Astrocyte (in vitro differentiated cells and primary cell): Measurements from ENCODE around the gene SERHL2. TPM values are rescaled to one million over a fixed set of nuclear protein-coding genes. Genes with fewer than 3 reads are reported as not detected.
"Not testable (repeated sequence)": the region's sequence is repeated elsewhere in the genome, so short reads cannot be mapped to it uniquely, and the experiment has no call there.

Experiments used
- DNase-seq: peaks from one replicate; pipeline ENCODE4 v3.0.0-alpha.2; 2010; ENCODE audit warnings: low read depth
- FAIRE-seq: peaks from 2 replicates; lab custom pipeline; 2011; peaks lifted over from hg19 to GRCh38; lab: Jason Lieb, UNC
- H2AFZ ChIP-seq: 2 replicates; pipeline ENCODE4 v1.6.0; 2012; ENCODE audit warnings: low read depth, low read length, inconsistent platforms
- H3K27ac ChIP-seq: 2 replicates; pipeline ENCODE4 v1.5.1; 2011; ENCODE audit warnings: low read depth, low read length, inconsistent platforms
- H3K27me3 ChIP-seq: 2 replicates; pipeline ENCODE4 v1.6.0; 2011; ENCODE audit warnings: low read length, inconsistent platforms; ENCODE audit not compliant: insufficient read depth
- H3K36me3 ChIP-seq: 2 replicates; pipeline ENCODE4 v1.5.1; 2011; ENCODE audit warnings: low read length, inconsistent platforms; ENCODE audit not compliant: insufficient read depth
- H3K4me1 ChIP-seq: 2 replicates; pipeline ENCODE4 v1.5.1; 2011; ENCODE audit warnings: low read length, inconsistent platforms; ENCODE audit not compliant: insufficient read depth
- H3K4me2 ChIP-seq: 2 replicates; pipeline ENCODE4 v1.6.0; 2012; ENCODE audit warnings: low read length, inconsistent platforms
- H3K4me3 ChIP-seq: 2 replicates; pipeline ENCODE4 v1.5.1; 2011; ENCODE audit warnings: low read depth, mild to moderate bottlenecking, low read length, inconsistent platforms; ENCODE audit not compliant: insufficient read depth
- H3K79me2 ChIP-seq: 2 replicates; pipeline ENCODE4 v1.6.0; 2012; ENCODE audit warnings: mild to moderate bottlenecking, low read length, inconsistent platforms; ENCODE audit not compliant: insufficient read depth
- H3K9ac ChIP-seq: 2 replicates; pipeline ENCODE4 v1.6.0; 2012; ENCODE audit warnings: mild to moderate bottlenecking, low read length, inconsistent platforms
- H3K9me3 ChIP-seq: 2 replicates; pipeline ENCODE4 v1.5.1; 2012; ENCODE audit warnings: low read depth, mild to moderate bottlenecking, low read length, inconsistent platforms; ENCODE audit not compliant: insufficient read depth
- H4K20me1 ChIP-seq: 2 replicates; pipeline ENCODE4 v1.6.0; 2012; ENCODE audit warnings: low read length, inconsistent platforms; ENCODE audit not compliant: insufficient read depth
- H3K27ac Mint-ChIP-seq: one replicate; pipeline ENCODE4 v1.8.0; 2021; ENCODE audit warnings: mild to moderate bottlenecking, mixed read lengths; ENCODE audit not compliant: unreplicated experiment
- H3K27me3 Mint-ChIP-seq: one replicate; pipeline ENCODE4 v1.8.0; 2021; ENCODE audit warnings: low read depth, mixed read lengths; ENCODE audit not compliant: unreplicated experiment
- H3K36me3 Mint-ChIP-seq: one replicate; pipeline ENCODE4 v1.8.0; 2021; ENCODE audit warnings: low read depth, mixed read lengths; ENCODE audit not compliant: unreplicated experiment
- H3K4me1 Mint-ChIP-seq: one replicate; pipeline ENCODE4 v1.8.0; 2021; ENCODE audit warnings: low read depth, mixed read lengths; ENCODE audit not compliant: unreplicated experiment
- H3K4me3 Mint-ChIP-seq: one replicate; pipeline ENCODE4 v1.8.0; 2021; ENCODE audit warnings: mild to moderate bottlenecking, moderate library complexity, mixed read lengths; ENCODE audit not compliant: unreplicated experiment
- H3K9me3 Mint-ChIP-seq: one replicate; pipeline ENCODE4 v1.8.0; 2021; ENCODE audit warnings: mild to moderate bottlenecking, mixed read lengths; ENCODE audit not compliant: unreplicated experiment
- CTCF ChIP-seq: IDR thresholded peaks from 2 replicates; pipeline ENCODE4 v1.5.1; 2011; ENCODE audit warnings: low read depth, mild to moderate bottlenecking, inconsistent platforms, low read length, moderate library complexity; ENCODE audit not compliant: insufficient read depth
- EZH2 ChIP-seq: IDR thresholded peaks from 2 replicates; pipeline ENCODE4 v1.6.1; 2012; ENCODE audit warnings: mild to moderate bottlenecking, low read length, inconsistent platforms; ENCODE audit not compliant: insufficient read depth
- total RNA-seq: library from RNA; stranded (reverse); gene quantifications from 2 replicates; pipeline ENCODE4 v1.2.1, GENCODE V29; 2021

Gene SERHL2
- total RNA-seq, 1 donor from 2014 or later, result 1.2 TPM

DNA sequence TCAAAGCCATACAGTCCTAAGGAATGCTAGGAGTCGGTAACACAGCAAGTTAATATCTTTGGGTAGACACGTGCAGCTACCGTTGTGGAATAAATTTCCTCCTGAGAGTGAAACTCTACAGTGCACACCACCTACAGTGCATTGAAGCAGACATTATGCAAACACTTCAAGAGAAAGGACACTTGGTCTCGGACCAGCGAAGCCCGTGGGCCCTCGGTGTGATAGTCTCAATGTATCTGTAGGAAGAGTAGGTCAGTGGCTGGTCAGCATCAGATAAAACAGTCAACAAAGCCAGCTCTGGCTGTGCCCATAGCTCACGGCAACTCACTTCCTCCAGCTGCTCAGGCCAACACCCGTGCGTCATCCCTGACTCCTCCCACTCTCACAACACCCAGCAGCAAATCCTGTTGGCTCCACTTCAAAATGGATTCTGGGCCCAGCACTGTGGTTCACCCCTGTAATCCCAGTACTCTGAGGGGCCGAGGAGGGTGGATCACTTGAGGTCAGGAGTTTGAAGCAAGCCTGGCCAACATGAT, 14.5 kb upstream of the SERHL2 start:
- not testable (repeated sequence) for H3K36me3 ChIP-seq, H3K9me3 Mint-ChIP-seq, H3K9me3 ChIP-seq, H3K4me2 ChIP-seq, H3K27ac ChIP-seq, H3K4me1 Mint-ChIP-seq, H3K36me3 Mint-ChIP-seq, H3K27me3 ChIP-seq, DNase-seq, H4K20me1 ChIP-seq, H3K4me3 ChIP-seq, H3K4me1 ChIP-seq, H3K4me3 Mint-ChIP-seq, H3K27me3 Mint-ChIP-seq, H2AFZ ChIP-seq, FAIRE-seq, H3K27ac Mint-ChIP-seq, H3K9ac ChIP-seq, H3K79me2 ChIP-seq

GRCh38 chr22:42544686-42545085, 9.1 kb upstream of the SERHL2 start:
- no peak overlapping the region for H3K4me3 ChIP-seq
- no peaks in the 10 kb centered on the region for H3K79me2 ChIP-seq
- TF ChIP-seq EZH2 (no peak), CTCF (no peak)
- H3K27me3 ChIP-seq, result peaks cover 7% of the 10 kb centered on the region
- Mint-ChIP-seq H3K4me1 (no peaks in the 10 kb centered on the region), H3K27ac (no peak overlapping the region), H3K27me3 (peaks cover 26% of the 10 kb centered on the region), H3K4me3 (no peak overlapping the region), H3K36me3 (peaks cover 2% of the 10 kb centered on the region), H3K9me3 (no peaks in the 10 kb centered on the region)
- no peak overlapping the region for H2AFZ ChIP-seq
- no peaks in the 10 kb centered on the region for H3K4me1 ChIP-seq
- H3K4me2 ChIP-seq, result no peak overlapping the region
- no peaks in the 10 kb centered on the region for H4K20me1 ChIP-seq
- no peak for DNase-seq
- H3K27ac ChIP-seq, result no peak overlapping the region
- H3K9ac ChIP-seq, result no peak overlapping the region
- no peaks in the 10 kb centered on the region for H3K36me3 ChIP-seq
- H3K9me3 ChIP-seq, result no peaks in the 10 kb centered on the region
- FAIRE-seq, result no peak

- Histone ChIP-seq H3K79me2 (no peaks in the 10 kb centered on the region), H3K27me3 (peaks cover 9% of the 10 kb centered on the region), H3K9ac (no peak overlapping the region), H3K4me1 (no peaks in the 10 kb centered on the region), H3K36me3 (no peaks in the 10 kb centered on the region), H3K27ac (no peak overlapping the region), H3K9me3 (no peaks in the 10 kb centered on the region), H2AFZ (no peak overlapping the region), H4K20me1 (no peaks in the 10 kb centered on the region), H3K4me3 (no peak overlapping the region), H3K4me2 (no peak overlapping the region)
- H3K4me1 Mint-ChIP-seq, result no peaks in the 10 kb centered on the region
- no peaks in the 10 kb centered on the region for H3K9me3 Mint-ChIP-seq
- TF ChIP-seq EZH2, result no peak
- no peak for TF ChIP-seq CTCF
- no peak overlapping the region for H3K4me3 Mint-ChIP-seq
- H3K27ac Mint-ChIP-seq, result no peak overlapping the region
- DNase-seq (no peak), FAIRE-seq (no peak)
- no peaks in the 10 kb centered on the region for H3K36me3 Mint-ChIP-seq
- H3K27me3 Mint-ChIP-seq, result peaks cover 39% of the 10 kb centered on the region
Observed at GRCh38 chr22:42547562-42547961, 6.2 kb upstream of the SERHL2 start.

DNA sequence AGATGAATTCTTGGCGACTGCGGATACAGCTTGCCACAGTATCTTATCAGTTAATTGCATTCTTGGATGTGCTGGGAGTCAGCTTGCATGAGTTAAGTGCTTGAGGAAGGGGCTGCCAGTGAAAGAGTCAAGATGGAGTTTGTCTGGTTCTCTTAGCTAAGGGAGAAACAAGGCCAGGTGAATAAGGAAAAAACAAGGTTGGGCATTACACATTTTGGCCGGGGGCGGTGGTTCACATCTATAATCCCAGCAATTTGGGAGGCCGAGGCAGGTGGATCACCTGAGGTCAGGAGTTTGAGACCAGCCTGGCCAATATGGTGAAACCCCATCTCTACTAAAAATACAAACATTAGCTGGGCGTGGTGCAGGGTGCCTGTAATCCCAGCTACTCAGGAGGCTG, 5.6 kb upstream of the SERHL2 start:
- peaks cover 37% of the 10 kb centered on the region for H3K27me3 Mint-ChIP-seq
- H3K4me1 ChIP-seq, H3K36me3 ChIP-seq, H4K20me1 ChIP-seq, H3K4me3 ChIP-seq, H3K9me3 ChIP-seq, H3K27ac Mint-ChIP-seq, H3K36me3 Mint-ChIP-seq, DNase-seq, H3K27ac ChIP-seq, H3K9me3 Mint-ChIP-seq, H3K4me3 Mint-ChIP-seq, H3K4me2 ChIP-seq, H3K4me1 Mint-ChIP-seq, H3K79me2 ChIP-seq, H3K27me3 ChIP-seq, H3K9ac ChIP-seq, FAIRE-seq, H2AFZ ChIP-seq: not testable (repeated sequence)
